Posterior vena cava (tissue), 2 donors: ENCODE results near the gene CUL1. TPM values are rescaled to one million over a fixed set of nuclear protein-coding genes. Genes with fewer than 3 reads are reported as not detected.
"Not testable (repeated sequence)": the region's sequence is repeated elsewhere in the genome, so short reads cannot be mapped to it uniquely, and the experiment has no call there.

Source experiments
- DNase-seq: peaks from one replicate; pipeline ENCODE4 v3.0.0-alpha.2; 2020; ENCODE audit warnings: low spot score
- intact Hi-C, 2 donors: fragments of 100-400 bp; cut with DNase I; formaldehyde crosslinking; loops; one replicate each; pipeline versions ENCODE4 v1.14.1 to v1.14.2; 2022 to 2023
- total RNA-seq, 2 donors: library from RNA; stranded (reverse); fragmentation: NEBNext Ultra II Directional; extraction: Animal tissue kit (Norgen Biotek cat#: 25700); gene quantifications; one replicate each; pipeline ENCODE4 v1.2.1, GENCODE V29; 2021
- donor health status: DM: yes; HTN: yes; CAD: no.
- donor health status: DM: yes; HTN: yes; CAD: no.

The CUL1 gene
- total RNA-seq, 2 donors from 2014 or later, result 38.3 to 50.2 TPM

- intact Hi-C loops, result loop anchor here in 1 of 2 donors (10.0 kb wide), 1 partner anchor 270 kb away; no protein-coding TSS in a partner anchor
- DNase-seq, result no peak
Observed at GRCh38 chr7:148694631-148695030, 4.1 kb upstream of the CUL1 start.

DNA sequence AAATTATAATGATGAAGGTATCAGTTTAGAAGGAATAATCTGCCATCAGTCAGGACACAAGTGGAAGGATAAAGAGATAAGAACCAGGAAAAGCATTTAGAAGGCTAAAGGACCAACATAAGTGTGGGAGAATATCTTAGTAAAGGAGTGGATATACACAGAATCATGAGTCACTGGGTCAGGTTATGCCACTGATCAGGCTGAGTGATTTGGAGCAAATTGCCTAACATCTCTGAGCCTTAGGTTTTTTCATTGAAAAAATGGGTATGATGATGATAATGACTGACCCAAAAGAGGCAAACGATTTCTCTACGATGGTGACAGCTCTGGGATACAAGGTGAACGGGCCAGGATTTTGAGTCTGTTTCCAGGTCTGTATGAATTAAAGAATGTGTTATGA, 2.8 kb upstream of the CUL1 start:
- intact Hi-C loops, result loop anchor here in 1 of 2 donors (10.0 kb wide), 1 partner anchor 269 kb away; no protein-coding TSS in a partner anchor
- no peak for DNase-seq

GRCh38 chr7:148696787-148697186, 1.9 kb upstream of the CUL1 start:
- DNase-seq, result no peak
- intact Hi-C loops, result loop anchor here in 1 of 2 donors (10.0 kb wide), 1 partner anchor 268 kb away; no protein-coding TSS in a partner anchor

- intact Hi-C loops, result loop anchor here in 1 of 2 donors (10.0 kb wide), 1 partner anchor 267 kb away; no protein-coding TSS in a partner anchor
- DNase-seq, result no peak
Observed at GRCh38 chr7:148697256-148698006, 1.3 kb upstream of the CUL1 start.

- no peak for DNase-seq
- intact Hi-C loops, result loop anchor here in 1 of 2 donors (10.0 kb wide), 1 partner anchor 267 kb away; no protein-coding TSS in a partner anchor
Observed at GRCh38 chr7:148698007-148698396, 701 bp upstream of the CUL1 start.

DNA sequence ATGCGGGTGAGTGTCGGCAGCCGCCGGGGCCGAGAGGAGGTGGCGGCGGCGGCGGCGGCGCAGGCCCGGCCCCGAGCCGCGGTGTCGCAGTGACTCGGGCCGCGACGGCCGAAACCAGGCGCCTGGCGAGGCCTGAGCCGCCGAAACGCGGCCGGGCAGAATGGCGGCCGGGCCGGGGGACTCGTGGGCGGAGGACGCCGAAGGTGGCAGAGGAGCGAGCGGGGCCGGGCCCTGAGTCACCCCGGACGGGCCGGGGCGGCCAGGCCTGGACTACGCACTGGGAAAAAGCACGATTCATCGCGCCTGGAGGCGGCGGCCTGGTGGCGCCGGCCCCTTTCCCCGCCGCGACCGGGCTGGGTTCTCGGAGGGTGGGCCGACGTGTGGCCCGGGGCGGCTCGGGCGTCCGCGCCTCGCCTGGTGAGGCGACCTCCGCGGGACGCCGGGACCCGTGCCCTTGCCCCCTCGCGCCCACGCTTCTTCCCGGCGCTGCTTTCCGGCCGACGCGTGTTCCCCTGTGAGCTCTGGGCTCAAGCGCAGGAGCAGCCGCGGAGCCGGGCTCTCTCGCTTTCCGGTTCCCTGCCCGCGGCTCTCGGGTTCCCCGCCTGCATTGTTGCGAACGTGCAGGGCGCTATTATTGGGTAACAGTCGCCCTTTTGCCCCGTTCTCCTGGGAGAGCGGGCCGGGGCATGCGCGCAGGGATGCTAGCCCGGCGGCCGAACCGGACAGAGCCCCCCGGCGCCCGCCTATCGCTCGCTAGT, 500 bp downstream of the CUL1 start:
- peak; percentile 93 for DNase-seq
- intact Hi-C loops, result loop anchor here in 1 of 2 donors (10.0 kb wide), 1 partner anchor 266 kb away; no protein-coding TSS in a partner anchor

- intact Hi-C loops, result loop anchor here (1.0 to 10.0 kb wide), 2 partner anchors 28 to 265 kb away; no protein-coding TSS in a partner anchor
- DNase-seq, result no peak
Observed at GRCh38 chr7:148699782-148700629, 1.3 kb downstream of the CUL1 start.

GRCh38 chr7:148700661-148701064, 2.0 kb downstream of the CUL1 start:
- intact Hi-C loops, result loop anchor here in 1 of 2 donors (1.0 kb wide), 1 partner anchor 28 kb away; no protein-coding TSS in a partner anchor
- DNase-seq, result no peak

DNA sequence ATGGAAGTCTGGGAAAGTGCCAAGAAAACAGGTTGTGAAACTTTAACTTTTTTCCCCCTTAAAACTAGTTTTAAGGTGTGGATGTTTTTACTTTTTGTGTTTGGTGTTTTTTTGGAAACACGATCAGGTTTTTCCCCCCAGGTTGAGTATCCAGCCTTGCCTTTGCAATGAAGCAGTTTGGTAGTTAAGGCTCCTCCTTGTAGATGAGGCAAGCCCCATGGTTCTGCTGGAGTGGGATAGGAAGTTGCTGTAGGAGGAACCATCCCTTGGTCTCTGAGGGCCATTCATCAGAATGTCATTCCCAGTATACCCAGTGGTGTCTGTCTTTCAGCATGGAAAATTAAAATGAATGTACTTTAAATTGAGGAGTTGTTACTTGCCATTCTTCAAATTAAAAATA, 2.7 kb downstream of the CUL1 start:
- DNase-seq, result no peak
- intact Hi-C loops, result no loop called here

DNA sequence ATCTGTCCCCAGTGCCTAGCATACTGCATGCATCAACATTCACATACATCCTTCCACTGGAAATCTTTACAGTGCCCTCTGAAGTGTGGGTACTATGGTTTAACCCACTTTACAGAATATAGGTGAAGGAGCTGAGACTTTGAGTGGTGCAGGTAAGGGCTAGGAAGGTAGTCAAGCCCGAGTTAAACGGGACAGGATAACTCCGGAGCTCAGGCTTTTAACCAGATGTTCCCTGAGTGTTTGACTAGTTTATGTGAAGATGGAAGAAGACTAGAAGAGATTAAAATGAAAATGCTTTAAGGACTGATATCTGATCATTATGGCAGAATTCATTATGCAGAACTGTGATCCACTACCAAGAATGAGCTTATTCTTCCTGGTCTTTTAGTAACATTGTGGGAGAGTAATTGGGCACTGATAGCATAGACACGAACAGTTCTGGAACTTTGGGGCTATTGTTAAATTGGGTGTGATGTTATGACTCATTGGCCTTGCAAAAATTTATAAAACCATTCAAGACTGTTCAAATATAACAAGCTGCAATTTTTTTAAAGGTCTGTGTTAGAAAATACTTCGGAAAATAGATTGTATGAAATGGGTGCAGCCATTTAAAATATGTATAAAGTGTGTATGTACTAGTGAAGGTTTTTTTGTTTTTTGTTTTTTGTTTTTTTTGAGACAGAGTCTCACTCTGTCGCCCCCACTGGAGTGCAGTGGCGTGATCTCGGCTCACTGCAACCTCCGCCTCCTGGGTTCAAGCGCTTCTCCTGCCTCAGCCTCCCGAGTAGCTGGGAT, 4.4 kb downstream of the CUL1 start:
- no peak for DNase-seq
- intact Hi-C loops, result no loop called here

DNA sequence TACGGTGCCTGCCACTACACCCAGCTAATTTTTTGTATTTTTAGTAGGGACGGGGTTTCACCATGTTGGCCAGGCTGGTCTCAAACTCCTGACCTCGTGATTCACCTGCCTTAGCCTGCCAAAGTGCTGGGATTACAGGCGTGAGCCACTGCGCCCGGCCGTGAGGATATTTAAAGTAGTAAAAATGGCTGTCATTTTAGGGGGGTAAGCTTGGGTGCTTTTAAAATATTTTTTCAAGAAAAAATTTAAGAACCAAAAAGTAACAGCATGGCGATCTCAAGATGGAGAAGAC, 4.9 kb downstream of the CUL1 start:
- intact Hi-C loops, DNase-seq: not testable (repeated sequence)

- intact Hi-C loops, result no loop called here
- DNase-seq, result no peak
Observed at GRCh38 chr7:148704189-148704588, 5.5 kb downstream of the CUL1 start.

GRCh38 chr7:148704970-148705369, 6.3 kb downstream of the CUL1 start:
- intact Hi-C loops, result no loop called here
- no peak for DNase-seq

- DNase-seq, result no peak
- intact Hi-C loops, result no loop called here
Observed at GRCh38 chr7:148706368-148706767, 7.7 kb downstream of the CUL1 start.

GRCh38 chr7:148708026-148708885, 9.6 kb downstream of the CUL1 start:
- no peak for DNase-seq
- intact Hi-C loops, result no loop called here

DNA sequence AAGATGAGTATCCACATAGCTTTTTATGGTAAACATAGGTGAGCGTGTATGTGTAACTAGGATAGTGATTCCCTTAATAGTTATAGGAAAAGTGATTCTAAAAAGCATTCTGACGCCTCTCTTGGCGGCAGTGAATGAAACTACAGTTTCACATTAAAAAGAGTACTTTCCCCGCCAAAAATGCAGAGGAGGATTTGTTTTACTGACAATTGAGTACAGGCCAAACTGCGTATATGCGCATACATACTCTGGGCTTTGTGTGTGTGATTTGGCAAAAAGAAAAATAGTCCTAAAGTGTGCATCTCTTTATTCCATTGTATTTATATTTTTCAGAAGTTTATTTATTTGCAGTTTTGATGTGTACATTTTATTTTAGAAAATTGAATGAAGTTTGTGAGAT, 10.3 kb downstream of the CUL1 start:
- intact Hi-C loops, result no loop called here
- no peak for DNase-seq

GRCh38 chr7:148710426-148710825, 11.7 kb downstream of the CUL1 start:
- intact Hi-C loops, result loop anchor here in 1 of 2 donors (10.0 kb wide), 1 partner anchor 64 kb away; no protein-coding TSS in a partner anchor
- DNase-seq, result not testable (repeated sequence)
